GM18526 (cell line): ENCODE results near the gene PEX6.

Experiments used
- POLR2A ChIP-seq: IDR thresholded peaks from 3 replicates; pipeline ENCODE4 v1.6.1; 2011; ENCODE audit not compliant: insufficient read length; ENCODE audit errors: extremely low read depth

PEX6 gene

DNA sequence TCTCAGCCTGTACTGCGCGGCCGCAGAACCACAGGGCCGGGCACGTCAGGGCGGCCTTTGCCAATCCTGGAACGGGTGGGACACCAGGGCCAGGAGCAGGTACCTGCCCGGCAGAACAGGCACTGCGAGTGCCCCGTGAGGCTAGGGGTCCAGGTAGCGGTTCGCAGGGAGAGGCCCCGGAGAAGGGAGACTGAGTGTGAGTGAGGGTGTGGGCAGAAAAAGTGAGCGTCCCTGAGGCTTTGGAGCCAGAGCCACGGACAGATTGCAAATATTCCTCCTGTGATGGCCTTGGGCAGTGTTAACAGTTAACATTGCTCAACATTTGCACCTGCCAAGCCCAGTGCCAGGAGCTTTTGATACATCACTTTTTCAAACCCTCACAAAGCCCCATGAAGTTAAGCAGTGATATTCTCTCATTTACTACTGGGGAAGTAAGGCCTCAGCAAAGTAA is 17.9 kb downstream of the PEX6 start:
- TF ChIP-seq POLR2A = no peak

DNA sequence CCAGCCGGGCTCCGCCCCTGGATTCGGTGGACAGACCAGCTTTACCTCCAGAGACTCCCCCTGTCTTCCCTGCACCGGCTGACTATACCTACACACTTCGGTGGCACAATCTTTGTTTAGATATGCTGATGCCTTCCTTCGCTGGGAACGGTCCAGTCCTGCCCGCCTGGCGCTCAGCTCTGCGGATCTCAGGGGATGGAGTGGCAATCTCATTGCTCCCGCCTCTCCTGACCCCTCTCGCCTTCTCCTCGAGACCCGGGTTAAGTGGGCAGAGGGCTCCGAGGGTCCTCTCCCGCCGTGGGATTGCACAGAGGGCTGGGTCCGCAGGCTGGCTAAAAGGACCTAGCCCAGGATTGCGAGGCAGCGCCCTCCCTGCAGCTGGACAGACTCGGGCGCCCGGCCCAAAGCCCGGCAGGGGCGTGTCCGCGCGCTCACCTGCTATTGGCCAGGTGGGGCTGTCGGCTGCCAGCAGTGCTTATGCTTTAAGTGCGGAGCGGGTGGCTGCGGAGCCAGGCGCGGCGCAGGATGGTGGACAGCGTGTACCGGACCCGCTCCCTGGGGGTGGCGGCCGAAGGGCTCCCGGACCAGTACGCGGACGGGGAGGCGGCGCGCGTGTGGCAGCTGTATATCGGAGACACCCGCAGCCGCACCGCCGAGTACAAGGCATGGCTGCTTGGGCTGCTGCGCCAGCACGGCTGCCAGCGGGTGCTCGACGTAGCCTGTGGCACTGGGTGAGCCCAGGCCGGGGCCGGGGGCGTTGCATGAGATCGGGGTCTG is 18.6 kb downstream of the PEX6 start, which contains the start of gene GNMT:
TSS of gene GNMT (plus strand) at position 512 of the 777 bp plus-strand sequence. CDS start at position 526, 14 bp downstream.
- TF ChIP-seq POLR2A = no peak

DNA sequence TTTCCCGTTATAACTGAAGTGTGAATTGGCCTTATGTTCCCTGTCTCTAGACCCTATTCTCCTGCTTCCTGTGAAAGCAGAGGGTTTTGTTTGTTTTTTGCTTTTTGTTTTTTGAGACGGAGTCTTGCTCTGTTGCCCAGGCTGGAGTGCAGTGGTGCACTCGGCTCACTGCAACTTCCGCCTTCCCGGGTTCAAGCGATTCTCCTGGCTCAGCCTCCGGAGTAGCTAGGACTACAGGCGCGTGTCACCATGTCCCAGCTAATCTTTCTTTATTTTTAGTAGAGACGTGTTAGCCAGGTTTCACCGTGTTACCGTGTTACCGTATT is 19.1 kb downstream of the PEX6 start:
- TF ChIP-seq POLR2A = no peak

DNA sequence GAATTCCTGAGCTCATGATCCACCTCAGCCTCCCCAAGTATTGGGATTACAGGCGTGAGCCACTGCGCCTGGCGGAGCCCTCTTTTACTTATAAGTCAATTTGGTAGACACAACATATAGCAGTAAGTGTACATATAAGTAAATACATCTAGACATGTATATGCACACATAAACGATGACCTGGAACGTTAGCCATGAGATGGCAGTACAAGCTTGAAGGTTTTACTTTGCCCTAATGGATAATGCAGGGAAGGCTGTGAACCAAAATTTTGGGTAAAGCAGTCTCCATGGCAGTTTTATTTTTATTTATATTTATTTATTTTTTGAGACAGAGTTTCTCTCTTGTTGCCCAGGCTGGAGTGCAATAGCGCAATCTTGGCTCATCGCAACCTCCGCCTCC is 20.9 kb downstream of the PEX6 start:
- TF ChIP-seq POLR2A = no peak

- no peak for TF ChIP-seq POLR2A
Measured at GRCh38 chr6:42952389-42952788, 26.6 kb downstream of the PEX6 start.

- TF ChIP-seq POLR2A = no peak
Measured at GRCh38 chr6:42947950-42948349, 31.0 kb downstream of the PEX6 start.

- TF ChIP-seq POLR2A = no peak
Measured at GRCh38 chr6:42942444-42942843, 36.5 kb downstream of the PEX6 start.

- no peak for TF ChIP-seq POLR2A
Measured at GRCh38 chr6:42940493-42941045, 38.4 kb downstream of the PEX6 start.

GRCh38 chr6:42939810-42940167 is 39.2 kb downstream of the PEX6 start:
- TF ChIP-seq POLR2A = no peak

GRCh38 chr6:42938987-42939809 is 39.8 kb downstream of the PEX6 start:
- TF ChIP-seq POLR2A = no peak

- no peak for TF ChIP-seq POLR2A
Measured at GRCh38 chr6:42938428-42938796, 40.6 kb downstream of the PEX6 start.

- TF ChIP-seq POLR2A = no peak
Measured at GRCh38 chr6:42937548-42938427, 41.2 kb downstream of the PEX6 start.

DNA sequence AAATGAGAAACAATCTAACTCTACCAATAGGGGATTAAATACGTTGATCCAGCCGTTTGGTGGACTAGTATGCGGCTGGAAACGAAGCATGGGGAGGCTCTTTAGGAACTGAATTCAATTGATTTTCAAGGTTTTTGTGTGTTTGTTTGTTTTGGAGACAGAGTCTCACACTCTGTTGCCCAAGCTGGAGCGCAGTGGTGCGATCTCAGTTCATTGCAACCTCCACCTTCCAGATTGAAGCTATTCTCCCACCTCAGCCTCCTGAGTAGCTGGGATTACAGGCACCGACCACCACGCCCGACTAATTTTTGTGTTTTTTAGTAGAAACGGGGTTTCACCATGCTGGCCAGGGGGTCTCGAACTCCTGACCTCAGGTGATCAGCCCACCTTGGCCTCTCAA is 42.6 kb downstream of the PEX6 start:
- TF ChIP-seq POLR2A = no peak

- TF ChIP-seq POLR2A = no peak
Measured at GRCh38 chr6:42935322-42935721, 43.7 kb downstream of the PEX6 start.

DNA sequence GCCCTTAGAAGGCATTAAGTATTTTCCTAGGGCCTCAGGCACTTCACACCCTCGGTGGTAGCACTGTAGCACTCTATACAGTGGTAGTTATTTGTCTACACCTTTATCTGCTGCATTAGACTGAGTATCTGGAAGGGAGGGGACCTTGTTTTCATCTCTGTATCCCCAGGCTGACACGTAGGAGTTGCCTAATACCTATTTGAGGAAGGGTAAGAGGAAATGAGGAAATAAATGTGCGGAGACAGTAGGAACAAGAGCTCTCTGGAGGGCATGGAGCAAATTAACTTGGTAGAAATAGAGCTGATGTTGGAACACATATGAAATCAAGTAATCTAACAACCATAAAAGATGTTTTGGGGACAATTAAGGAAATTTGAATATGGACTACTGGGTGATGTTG is 45.8 kb downstream of the PEX6 start:
- no peak for TF ChIP-seq POLR2A

GRCh38 chr6:42932412-42932811 is 46.6 kb downstream of the PEX6 start:
- no peak for TF ChIP-seq POLR2A

GRCh38 chr6:42929821-42930360 is 49.1 kb downstream of the PEX6 start:
- TF ChIP-seq POLR2A = peak; percentile 1
